Left cardiac atrium (tissue), 4 donors: ENCODE data around the gene C20orf144. TPM values are rescaled to one million over a fixed set of nuclear protein-coding genes. Genes with fewer than 3 reads are reported as not detected.
"Not testable (repeated sequence)": the region's sequence is repeated elsewhere in the genome, so short reads cannot be mapped to it uniquely, and the experiment has no call there.

Source experiments
- ATAC-seq, 2 donors: fragments of 200-7000 bp; cut with Tn5 transposase; one replicate each; pipeline ENCODE4 v1.9.1; 2020; ENCODE audit warnings: mild to moderate bottlenecking in 2 of 2, moderate library complexity in 2 of 2
- DNase-seq: peaks from one replicate; pipeline ENCODE4 v3.0.0-alpha.2; 2020
- intact Hi-C, 2 donors: fragments of 100-400 bp; cut with DNase I; formaldehyde crosslinking; loops; one replicate each; pipeline versions ENCODE4 v1.14.1 to v1.15.1; 2022 to 2023
- total RNA-seq, 2 donors: library from RNA; stranded (reverse); fragmentation: NEBNext Ultra II Directional; extraction: Animal tissue kit (Norgen Biotek cat#: 25700); gene quantifications; one replicate each; pipeline ENCODE4 v1.2.1, GENCODE V29; 2021
- donor health status: DM: no; HTN: yes; CAD: no.
- donor health status: DM: no; HTN: yes; CAD: no; lungs with severe emphysema.
- donor health status: DM: yes; HTN: yes; CAD: no.
- donor health status: Dilated cardiomyopathy.

Gene C20orf144
- total RNA-seq, 2 donors from 2014 or later = 0.29 TPM; not detected in 1

DNA sequence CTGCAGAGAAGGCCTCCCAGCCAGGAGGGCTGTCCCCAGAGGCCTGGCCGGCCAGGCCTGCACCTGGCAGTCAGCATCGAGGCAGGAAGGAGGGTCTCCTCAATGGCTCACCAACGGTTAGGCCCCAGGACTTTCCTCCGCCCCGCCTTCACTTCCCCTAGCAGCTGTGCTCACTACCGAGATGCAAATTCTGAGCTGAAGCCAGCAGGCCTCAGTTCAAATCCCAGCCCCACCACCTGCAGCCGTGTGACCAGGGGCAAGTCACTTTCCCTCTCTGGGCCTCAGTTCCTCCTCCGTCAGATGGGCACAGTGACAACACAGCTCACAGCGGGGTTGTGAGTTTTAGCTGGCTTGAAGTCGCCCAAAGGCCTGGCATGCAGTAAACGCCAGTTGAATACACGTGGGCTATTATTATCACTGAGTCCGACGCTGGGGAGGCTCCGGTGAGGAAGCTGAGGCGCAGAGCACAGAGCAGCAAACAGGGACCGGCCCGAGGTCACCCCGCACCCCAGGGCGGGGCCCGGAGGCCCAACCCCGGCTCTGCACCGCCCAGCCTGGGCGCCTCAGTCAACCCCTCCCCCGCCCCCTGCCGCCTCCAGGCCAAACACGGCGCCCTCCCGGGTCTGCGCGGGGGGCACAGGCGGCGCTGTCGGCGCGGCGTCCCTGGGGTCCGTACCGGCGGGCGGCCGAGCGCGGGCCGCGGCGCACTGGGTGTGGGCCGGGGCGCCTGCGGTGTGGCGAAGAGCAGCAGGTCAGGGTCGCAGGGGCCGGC, 23.4 kb downstream of the C20orf144 start:
- intact Hi-C loops = loop anchor here in 1 of 2 donors (5.0 kb wide), 1 partner anchor 47 kb away; the partner anchor contains the start of gene ZNF341
- no peak for ATAC-seq
- no peak for DNase-seq

GRCh38 chr20:33686100-33686983, 24.2 kb downstream of the C20orf144 start, which contains the start of gene E2F1:
E2F1 (minus strand) TSS chr20:33686385; CDS start chr20:33686264, 121 bp downstream.
- DNase-seq = peak; percentile 97
- intact Hi-C loops = loop anchor here in 1 of 2 donors (5.0 kb wide), 1 partner anchor 46 kb away; the partner anchor contains the start of gene ZNF341
- peak; percentile 98 to 99 for ATAC-seq

- ATAC-seq (no peak), DNase-seq (no peak)
- intact Hi-C loops = loop anchor here in 1 of 2 donors (5.0 kb wide), 1 partner anchor 45 kb away; the partner anchor contains the start of gene ZNF341
Observed at GRCh38 chr20:33686984-33687366, 24.8 kb downstream of the C20orf144 start.

GRCh38 chr20:33687370-33687915, 25.3 kb downstream of the C20orf144 start:
- no peak for DNase-seq
- peak in 1 of 2 donors; percentile 26 for ATAC-seq
- intact Hi-C loops = loop anchor here in 1 of 2 donors (5.0 kb wide), 1 partner anchor 45 kb away; the partner anchor contains the start of gene ZNF341

GRCh38 chr20:33687993-33688937, 26.1 kb downstream of the C20orf144 start:
- ATAC-seq (no peak), DNase-seq (no peak)
- intact Hi-C loops = loop anchor here in 1 of 2 donors (5.0 kb wide), 1 partner anchor 44 kb away; the partner anchor contains the start of gene ZNF341

DNA sequence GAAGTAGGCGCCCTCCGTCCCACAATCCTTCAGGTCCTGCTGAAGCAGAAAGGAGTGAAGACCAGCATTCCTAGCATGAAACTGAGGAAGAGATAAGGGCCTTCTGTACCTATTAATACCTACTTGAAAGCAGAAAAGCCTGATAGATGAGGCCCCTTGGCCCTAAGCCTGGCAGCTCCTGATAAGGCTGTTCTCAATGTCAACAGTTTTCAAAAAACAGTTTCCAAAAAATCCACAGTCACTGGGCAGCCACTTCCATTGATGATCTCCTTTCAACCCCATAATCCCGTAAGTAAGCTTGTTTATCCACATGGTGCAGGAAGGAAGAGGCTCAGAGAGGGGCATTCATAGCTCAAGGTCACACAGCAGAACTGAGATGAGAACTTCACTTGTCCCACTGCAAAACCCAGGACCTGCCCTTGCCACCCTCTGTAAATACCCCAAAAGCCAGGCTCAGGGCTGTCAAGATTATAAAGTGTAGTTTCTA, 26.9 kb downstream of the C20orf144 start:
- peak in 1 of 2 donors; percentile 1 for ATAC-seq

DNA sequence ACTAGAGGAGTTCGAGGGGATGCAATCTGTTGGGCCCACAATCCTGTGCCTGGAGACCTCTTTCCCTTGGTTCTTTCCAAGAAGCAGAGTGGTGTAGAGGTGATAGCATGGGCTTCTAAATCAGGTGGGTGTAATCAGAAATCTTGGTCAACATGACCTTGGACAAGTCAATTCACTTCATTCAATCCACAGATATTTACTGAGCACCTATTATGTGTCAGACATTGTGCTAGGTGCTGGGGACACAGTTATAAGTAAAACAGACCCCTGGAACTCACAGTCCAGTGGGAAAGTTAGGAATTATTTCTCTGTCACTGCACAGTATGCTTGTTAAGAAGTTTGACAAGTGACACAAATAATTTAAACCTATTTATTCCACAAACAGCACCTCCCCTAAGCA, 27.4 kb downstream of the C20orf144 start:
- intact Hi-C loops = loop anchor here in 1 of 2 donors (5.0 kb wide), 1 partner anchor 43 kb away; the partner anchor contains the start of gene ZNF341
- no peak for DNase-seq
- no peak for ATAC-seq

More for the DNA sequence above, 26.9 kb downstream of the C20orf144 start:
- intact Hi-C loops = loop anchor here in 1 of 2 donors (5.0 kb wide), 1 partner anchor 43 kb away; the partner anchor contains the start of gene ZNF341
- no peak for DNase-seq

GRCh38 chr20:33689973-33690372, 27.8 kb downstream of the C20orf144 start:
- intact Hi-C loops = loop anchor here in 1 of 2 donors (5.0 kb wide), 1 partner anchor 42 kb away; the partner anchor contains the start of gene ZNF341
- DNase-seq (no peak), ATAC-seq (peak in 1 of 2 donors; percentile 9)

DNA sequence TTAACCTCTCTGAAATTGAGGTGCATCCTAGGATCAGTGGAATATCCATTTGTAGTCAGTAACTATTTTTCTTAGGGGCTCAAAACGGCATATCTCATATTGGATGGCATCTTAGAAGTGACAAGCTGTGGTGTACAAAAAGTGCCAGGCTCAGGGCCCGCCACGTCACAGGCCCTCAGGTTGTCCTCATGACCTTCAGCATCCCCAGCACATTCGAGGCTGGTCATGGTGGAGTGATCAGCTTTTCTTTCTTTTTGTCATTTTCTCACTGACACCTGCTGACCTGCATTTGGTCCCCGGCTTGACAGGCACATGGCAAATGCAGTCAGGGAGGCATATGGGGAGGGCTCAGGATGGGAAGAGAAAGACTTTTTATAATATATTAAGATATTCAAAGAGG, 31.2 kb downstream of the C20orf144 start:
- ATAC-seq = no peak
- intact Hi-C loops = no loop called here
- no peak for DNase-seq

DNA sequence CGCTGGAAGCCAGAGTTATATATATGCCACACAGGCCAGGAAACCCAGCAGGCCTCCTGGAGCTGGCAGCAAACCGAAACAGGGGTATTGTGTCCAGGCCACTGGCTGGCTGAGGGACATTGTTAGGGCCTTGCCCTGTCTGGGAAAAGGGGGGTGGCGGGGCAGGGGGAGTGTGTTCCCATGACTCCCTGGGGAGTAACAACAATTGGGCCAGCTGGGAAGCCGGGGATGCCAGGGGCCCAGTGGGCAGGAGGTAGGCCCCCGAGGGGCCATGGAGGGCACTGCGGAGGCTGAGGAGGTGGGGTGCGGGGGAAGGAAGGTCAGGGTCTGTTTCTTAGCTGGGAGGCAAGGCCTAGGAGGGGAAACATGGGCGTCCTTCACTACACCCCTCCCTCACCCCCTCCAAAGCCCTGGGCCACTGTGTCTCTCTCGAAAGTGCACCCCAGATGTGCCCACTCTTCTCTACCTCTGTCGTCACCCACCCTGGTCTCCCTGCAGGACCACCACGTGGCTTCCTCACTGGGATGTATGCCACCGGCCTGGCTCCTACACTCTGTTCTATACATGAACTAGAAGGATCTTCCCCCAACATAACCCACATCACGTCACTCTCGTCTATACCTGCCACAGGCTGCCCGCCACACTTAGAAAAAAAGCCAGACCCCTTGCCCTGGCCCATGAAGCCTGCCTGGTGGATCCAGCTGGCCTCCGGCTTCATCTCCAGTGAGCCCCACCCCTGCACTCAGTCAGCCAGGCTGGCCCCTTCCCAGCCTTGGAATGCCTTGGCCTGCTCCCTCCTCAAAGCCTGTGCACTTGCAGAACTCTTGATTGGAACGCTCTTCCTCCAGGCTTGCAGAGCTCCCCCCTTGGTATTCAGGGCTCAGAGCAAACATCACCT, 31.9 kb downstream of the C20orf144 start:
- DNase-seq = peak; percentile 61
- intact Hi-C loops = no loop called here
- ATAC-seq = peak; percentile 70 to 71

GRCh38 chr20:33694639-33695012, 32.5 kb downstream of the C20orf144 start:
- no peak for ATAC-seq
- no peak for DNase-seq
- intact Hi-C loops = no loop called here

DNA sequence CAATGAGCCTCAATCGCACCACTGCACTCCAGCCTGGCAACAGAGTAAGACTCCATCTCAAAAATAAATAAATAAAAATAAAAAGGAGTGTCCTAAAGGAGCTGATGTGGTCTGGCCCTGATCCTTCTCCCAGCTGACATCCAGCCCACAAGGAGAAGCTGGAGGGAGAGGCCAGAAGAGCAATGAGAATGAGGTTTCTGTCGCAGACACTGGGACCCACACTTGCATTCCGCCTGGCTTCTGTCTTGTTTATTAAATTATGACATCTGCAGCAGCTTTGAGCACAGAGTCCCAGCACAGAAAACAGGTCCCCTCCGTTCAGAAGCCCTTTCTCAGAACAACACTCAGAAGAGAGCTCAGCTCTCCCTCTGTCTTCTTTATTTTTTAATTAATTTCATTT, 34.3 kb downstream of the C20orf144 start:
- DNase-seq = no peak
- intact Hi-C loops = no loop called here
- ATAC-seq = no peak

DNA sequence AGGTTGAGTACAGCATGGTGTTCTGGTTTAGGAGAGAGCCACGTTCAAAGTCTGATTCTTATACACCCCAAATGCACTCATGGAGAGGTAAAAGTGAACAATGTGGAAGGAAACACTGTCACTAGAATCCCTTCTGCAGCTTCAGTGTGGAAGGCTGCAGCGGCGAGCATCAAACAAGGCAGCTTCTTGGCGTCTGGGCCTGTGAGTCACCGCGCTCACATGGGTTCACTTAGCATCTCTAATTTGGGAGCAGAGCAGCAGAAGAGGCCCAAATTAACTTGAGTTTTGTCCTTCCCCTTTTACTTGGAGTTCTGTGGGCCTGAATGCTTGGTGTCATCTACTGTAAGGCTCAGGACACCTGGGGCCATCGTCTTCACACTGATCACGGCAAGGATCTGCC, 35.0 kb downstream of the C20orf144 start:
- ATAC-seq (peak; percentile 65 to 73), DNase-seq (no peak)
- intact Hi-C loops = no loop called here

GRCh38 chr20:33698966-33699365, 36.8 kb downstream of the C20orf144 start:
- intact Hi-C loops, ATAC-seq, DNase-seq: not testable (repeated sequence)

GRCh38 chr20:33700696-33701441, 38.7 kb downstream of the C20orf144 start:
- ATAC-seq, DNase-seq, intact Hi-C loops: not testable (repeated sequence)
